A549 (cell line): ENCODE measurements around the gene LDLRAD4. TPM values are rescaled to one million over a fixed set of nuclear protein-coding genes. Genes with fewer than 3 reads are reported as not detected.

ENCODE experiments used
- ATAC-seq, 2 experiments: fragments of 200-7000 bp in 1 of 2; fragments of >200 bp in 1 of 2; cut with Nextera tagmentation in 1 of 2; cut with Tn5 transposase in 1 of 2; 3 replicates each; pipeline versions ENCODE4 v1.8.0 to v1.9.1; 2018 to 2020; ENCODE audit warnings: mild to moderate bottlenecking in 1 of 2, moderate library complexity in 1 of 2
- CTCF ChIA-PET: fragments of 300-600 bp; sonication (Branson Sonifier 250); formaldehyde crosslinking; extraction: SDS; loops from one replicate; lab custom pipeline; 2021; ENCODE audit warnings: antibody characterized with exemption, inconsistent platforms; lab: Yijun Ruan, JAX
- POLR2A ChIA-PET: fragments of 350-600 bp; formaldehyde crosslinking; extraction: SDS; loops from one replicate; lab custom pipeline; 2021; ENCODE audit warnings: antibody characterized with exemption, inconsistent platforms; lab: Yijun Ruan, JAX
- DNase-seq, 2 experiments: peaks; one replicate each; pipeline versions ENCODE4 v3.0.0 to v3.0.0-alpha.2; 2011 to 2016; ENCODE audit warnings: low read depth in 1 of 2, low spot score in 1 of 2
- FAIRE-seq: peaks from 2 replicates; lab custom pipeline; 2011; peaks lifted over from hg19 to GRCh38; lab: Jason Lieb, UNC
- H3K27ac ChIP-seq, 2 experiments: fragments of >200 bp; sonication (Bioruptor Twin); formaldehyde crosslinking; 3 replicates each; pipeline ENCODE4 v1.5.1; 2016 to 2017
- H3K4me1 ChIP-seq: fragments of >200 bp; sonication (Bioruptor Twin); formaldehyde crosslinking; 3 replicates; pipeline ENCODE4 v1.6.1; 2016
- H3K4me2 ChIP-seq: fragments of >200 bp; sonication (Bioruptor Twin); formaldehyde crosslinking; 3 replicates; pipeline ENCODE4 v1.6.1; 2016
- H3K4me3 ChIP-seq: fragments of >200 bp; sonication (Bioruptor Twin); formaldehyde crosslinking; 3 replicates; pipeline ENCODE4 v1.5.1; 2016
- H3K9me3 ChIP-seq: fragments of >200 bp; sonication (Bioruptor Twin); formaldehyde crosslinking; 3 replicates; pipeline ENCODE4 v1.6.1; 2016
- CBX2 ChIP-seq: fragments of 200-600 bp; sonication (generic); IDR thresholded peaks from 2 replicates; pipeline ENCODE4 v1.6.1; 2016; ENCODE audit warnings: low read depth, mild to moderate bottlenecking, borderline replicate concordance
- CBX8 ChIP-seq: fragments of 200-600 bp; sonication (generic); IDR thresholded peaks from 2 replicates; pipeline ENCODE4 v1.6.1; 2016
- CEBPB ChIP-seq, 2 experiments: fragments of >200 bp in 1 of 2; sonication (Bioruptor Twin) in 1 of 2; formaldehyde crosslinking in 1 of 2; IDR thresholded peaks; 2 replicates each; pipeline ENCODE4 v1.6.1; 2012 to 2016
- ESRRA ChIP-seq: fragments of 150-350 bp; IDR thresholded peaks from 2 replicates; pipeline ENCODE4 v1.6.1; 2014; ENCODE audit warnings: mild to moderate bottlenecking, low read length, borderline replicate concordance
- FOSB ChIP-seq: fragments of 250-450 bp; sonication (Bioruptor Pico); IDR thresholded peaks from 2 replicates; pipeline ENCODE4 v1.5.0; 2020; ENCODE audit warnings: mild to moderate bottlenecking, moderate library complexity
- FOSL2 ChIP-seq, 2 experiments: fragments of 450-650 bp in 1 of 2; fragments of >200 bp in 1 of 2; sonication (Bioruptor Twin) in 1 of 2; formaldehyde crosslinking; IDR thresholded peaks; 2 replicates each; pipeline versions ENCODE4 v1.5.0 to v1.6.1; 2016 to 2020; ENCODE audit warnings: mild to moderate bottlenecking in 1 of 2, moderate library complexity in 1 of 2
- FOXS1 ChIP-seq: fragments of 250-450 bp; sonication (Bioruptor Pico); IDR thresholded peaks from 2 replicates; pipeline ENCODE4 v1.5.0; 2020; ENCODE audit warnings: mild to moderate bottlenecking, moderate library complexity
- JUNB ChIP-seq: fragments of >200 bp; sonication (Bioruptor Twin); formaldehyde crosslinking; IDR thresholded peaks from 2 replicates; pipeline ENCODE4 v1.6.1; 2016
- MAFK ChIP-seq: fragments of 450-650 bp; IDR thresholded peaks from 2 replicates; pipeline ENCODE4 v1.6.1; 2014; ENCODE audit not compliant: partially characterized antibody
- MYC ChIP-seq: IDR thresholded peaks from 2 replicates; pipeline ENCODE4 v1.6.1; 2012; ENCODE audit warnings: mild to moderate bottlenecking, inconsistent platforms, low read length, improper control_type of control experiment, borderline replicate concordance
- NFE2L2 ChIP-seq: fragments of 150-350 bp; conservative IDR thresholded peaks from 2 replicates; pipeline ENCODE4 v1.6.1; 2014; ENCODE audit warnings: low read length
- NPAS2 ChIP-seq: fragments of 250-450 bp; sonication (Bioruptor Pico); IDR thresholded peaks from 2 replicates; pipeline ENCODE4 v1.8.0; 2022; ENCODE audit warnings: mild to moderate bottlenecking, moderate library complexity, borderline replicate concordance
- PHF8 ChIP-seq: fragments of 200-600 bp; sonication (generic); IDR thresholded peaks from 2 replicates; pipeline ENCODE4 v1.6.1; 2016; ENCODE audit warnings: low read depth, mild to moderate bottlenecking, antibody characterized with exemption, moderate library complexity, borderline replicate concordance
- POLR2A ChIP-seq: IDR thresholded peaks from 2 replicates; pipeline ENCODE4 v1.6.1; 2012; ENCODE audit warnings: mild to moderate bottlenecking, low read length
- RAD21 ChIP-seq, 2 experiments: fragments of >200 bp in 1 of 2; sonication (Bioruptor Twin) in 1 of 2; formaldehyde crosslinking in 1 of 2; IDR thresholded peaks in 1 of 2; conservative IDR thresholded peaks in 1 of 2; 2 replicates in 1 of 2; 3 replicates in 1 of 2; pipeline ENCODE4 v1.6.1; 2012 to 2018; ENCODE audit warnings: inconsistent platforms in 1 of 2
- RARB ChIP-seq: fragments of 250-450 bp; sonication (Bioruptor Pico); IDR thresholded peaks from 2 replicates; pipeline ENCODE4 v1.8.0; 2021; ENCODE audit warnings: mild to moderate bottlenecking, moderate library complexity
- RCOR1 ChIP-seq: fragments of 150-350 bp; IDR thresholded peaks from 2 replicates; pipeline ENCODE4 v1.6.1; 2014; ENCODE audit warnings: antibody characterized with exemption, low read length, low read depth
- RFX5 ChIP-seq: fragments of 450-650 bp; IDR thresholded peaks from 2 replicates; pipeline ENCODE4 v1.7.1; 2014; ENCODE audit warnings: antibody characterized with exemption, mild to moderate bottlenecking, moderate library complexity
- RNF2 ChIP-seq: fragments of 200-600 bp; sonication (generic); IDR thresholded peaks from 2 replicates; pipeline ENCODE4 v1.6.1; 2016; ENCODE audit warnings: low read depth, mild to moderate bottlenecking, antibody characterized with exemption, moderate library complexity, borderline replicate concordance
- TFCP2L1 ChIP-seq: fragments of 250-450 bp; sonication (Bioruptor Pico); IDR thresholded peaks from 2 replicates; pipeline ENCODE4 v1.5.0; 2021; ENCODE audit warnings: mild to moderate bottlenecking
- WGBS: methylation state at CpG from one replicate; pipeline ENCODE4 v1.1.6; 2017; ENCODE audit errors: missing lambda C conversion rate; 5-methylcytosine and 5-hydroxymethylcytosine counted together
- polyA plus RNA-seq, 4 experiments: library from polyadenylated mRNA; depleted of rRNA in 3 of 4; stranded (reverse); fragments of >200 nt; fragmentation: RNase III in 1 of 4; extraction: RNeasy Plus Mini Kit Qiagen cat#74134 plus additional on column Dnase treatment in 1 of 4; gene quantifications; 2 replicates in 3 of 4; 3 replicates in 1 of 4; pipeline ENCODE4 v1.2.3, GENCODE V29; 2011 to 2017
- TF ChIP-seq, protein P1 (sequence below): fragments of 150-350 bp; IDR thresholded peaks from 2 replicates; pipeline ENCODE4 v1.6.1; 2014; ENCODE audit warnings: low read depth, mild to moderate bottlenecking, low read length
- TF ChIP-seq, protein P2 (sequence below): fragments of 250-450 bp; sonication (Bioruptor Pico); IDR thresholded peaks from 2 replicates; pipeline ENCODE4 v1.5.0; 2020; ENCODE audit warnings: low read depth, mild to moderate bottlenecking, moderate library complexity
- TF ChIP-seq, protein P3 (sequence below): fragments of >200 bp; sonication (Bioruptor Twin); formaldehyde crosslinking; IDR thresholded peaks from 3 replicates; pipeline ENCODE4 v1.6.1; 2016

LDLRAD4 gene
- polyA plus RNA-seq, 2 of the 4 experiments (the other 2 are of a cell fraction): 5.2 to 7.6 TPM

DNA sequence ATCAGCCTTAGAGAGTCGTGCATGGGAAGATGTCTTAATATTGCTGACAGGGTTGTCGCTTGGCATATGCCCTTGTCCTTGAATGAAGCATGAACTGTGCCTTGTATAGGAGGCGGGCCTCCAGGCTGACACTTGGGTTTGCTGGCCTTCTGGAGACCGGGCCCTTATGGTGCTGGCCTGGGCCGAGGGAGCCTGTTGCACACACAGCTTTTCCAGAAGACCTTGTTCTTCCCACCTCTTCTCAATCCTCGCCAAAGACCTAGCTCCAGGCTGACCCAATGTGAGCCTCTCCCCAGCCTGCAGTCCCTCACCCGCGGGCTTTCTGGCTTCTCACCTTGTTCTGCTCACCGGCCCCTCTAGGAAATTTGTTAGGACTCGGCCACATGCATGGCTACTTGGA, 308.7 kb downstream of the LDLRAD4 start:
- Histone ChIP-seq H3K27ac (no peak overlapping the region), H3K4me2 (no peak overlapping the region), H3K4me1 (no peaks in the 10 kb centered on the region), H3K9me3 (no peaks in the 10 kb centered on the region), H3K4me3 (no peak overlapping the region)
- no peak for ATAC-seq
- TF ChIP-seq CBX8 (no peak), MYC (no peak), PHF8 (no peak), FOSB (no peak), RARB (no peak), JUNB (no peak), NFE2L2 (no peak), RCOR1 (no peak), FOXS1 (no peak), NPAS2 (CRISPR knock-in tag) (no peak), CBX2 (no peak), CEBPB (IDR thresholded peaks at IDR 0.05) (no peak), ESRRA (no peak)
- TF ChIP-seq, protein P1, sequence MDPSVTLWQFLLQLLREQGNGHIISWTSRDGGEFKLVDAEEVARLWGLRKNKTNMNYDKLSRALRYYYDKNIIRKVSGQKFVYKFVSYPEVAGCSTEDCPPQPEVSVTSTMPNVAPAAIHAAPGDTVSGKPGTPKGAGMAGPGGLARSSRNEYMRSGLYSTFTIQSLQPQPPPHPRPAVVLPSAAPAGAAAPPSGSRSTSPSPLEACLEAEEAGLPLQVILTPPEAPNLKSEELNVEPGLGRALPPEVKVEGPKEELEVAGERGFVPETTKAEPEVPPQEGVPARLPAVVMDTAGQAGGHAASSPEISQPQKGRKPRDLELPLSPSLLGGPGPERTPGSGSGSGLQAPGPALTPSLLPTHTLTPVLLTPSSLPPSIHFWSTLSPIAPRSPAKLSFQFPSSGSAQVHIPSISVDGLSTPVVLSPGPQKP: no peak
- 81% methylated on average over 10 of the region's 10 CpGs for WGBS
- FAIRE-seq: no peak
- ChIA-PET CTCF (interaction anchor here (1.5 kb wide), 1 partner anchor 16 kb away, joined by 3 read pairs; no protein-coding TSS in a partner anchor), POLR2A (no interaction called here)
- no peak for DNase-seq

DNA sequence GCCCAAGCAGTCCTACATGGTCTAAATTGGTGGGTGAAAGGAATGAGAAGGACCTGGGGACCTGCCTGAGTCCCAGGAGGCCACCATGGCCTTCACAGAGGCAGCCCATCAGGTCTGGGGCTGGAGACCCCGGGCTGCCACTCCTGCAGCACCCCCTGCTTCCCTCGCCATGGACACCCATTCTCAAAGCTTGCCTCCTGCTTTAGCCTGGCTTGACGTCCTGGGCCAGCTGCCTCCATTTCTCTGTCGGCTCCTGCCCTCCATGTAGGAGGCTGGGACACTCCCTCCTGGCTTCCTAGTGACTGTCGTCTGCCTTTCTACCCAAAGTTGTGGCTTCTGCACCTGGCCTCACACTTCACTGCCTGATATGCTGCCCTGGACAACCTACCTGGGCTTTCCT, 309.2 kb downstream of the LDLRAD4 start:
- H3K4me2 ChIP-seq: no peak overlapping the region
- DNase-seq (no peak), ATAC-seq (no peak), FAIRE-seq (no peak)
- H3K4me3 ChIP-seq: no peak overlapping the region
- H3K9me3 ChIP-seq: no peaks in the 10 kb centered on the region
- TF ChIP-seq, protein P2, sequence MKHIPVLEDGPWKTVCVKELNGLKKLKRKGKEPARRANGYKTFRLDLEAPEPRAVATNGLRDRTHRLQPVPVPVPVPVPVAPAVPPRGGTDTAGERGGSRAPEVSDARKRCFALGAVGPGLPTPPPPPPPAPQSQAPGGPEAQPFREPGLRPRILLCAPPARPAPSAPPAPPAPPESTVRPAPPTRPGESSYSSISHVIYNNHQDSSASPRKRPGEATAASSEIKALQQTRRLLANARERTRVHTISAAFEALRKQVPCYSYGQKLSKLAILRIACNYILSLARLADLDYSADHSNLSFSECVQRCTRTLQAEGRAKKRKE (CRISPR knock-in tag): no peak
- TF ChIP-seq MAFK (no peak), POLR2A (no peak), TFCP2L1 (no peak), FOSB (no peak), MYC (no peak), JUNB (no peak), RNF2 (no peak), NPAS2 (CRISPR knock-in tag) (no peak), RAD21 (conservative IDR thresholded peaks at IDR 0.05 in 1 of 2, IDR thresholded peaks at IDR 0.05 in 1 of 2) (no peak), FOXS1 (no peak), RFX5 (no peak), FOSL2 (IDR thresholded peaks at IDR 0.05) (no peak), FOSL2 (CRISPR knock-in tag; IDR thresholded peaks at IDR 0.05) (no peak)
- TF ChIP-seq, protein P3, sequence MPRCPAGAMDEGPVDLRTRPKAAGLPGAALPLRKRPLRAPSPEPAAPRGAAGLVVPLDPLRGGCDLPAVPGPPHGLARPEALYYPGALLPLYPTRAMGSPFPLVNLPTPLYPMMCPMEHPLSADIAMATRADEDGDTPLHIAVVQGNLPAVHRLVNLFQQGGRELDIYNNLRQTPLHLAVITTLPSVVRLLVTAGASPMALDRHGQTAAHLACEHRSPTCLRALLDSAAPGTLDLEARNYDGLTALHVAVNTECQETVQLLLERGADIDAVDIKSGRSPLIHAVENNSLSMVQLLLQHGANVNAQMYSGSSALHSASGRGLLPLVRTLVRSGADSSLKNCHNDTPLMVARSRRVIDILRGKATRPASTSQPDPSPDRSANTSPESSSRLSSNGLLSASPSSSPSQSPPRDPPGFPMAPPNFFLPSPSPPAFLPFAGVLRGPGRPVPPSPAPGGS: no peak
- POLR2A ChIA-PET: no interaction called here
- WGBS: 66% methylated on average over 5 of the region's 5 CpGs
- CTCF ChIA-PET: interaction anchor here (1.5 to 2.4 kb wide), 2 partner anchors 16 to 311 kb away, joined by 3 to 15 read pairs; no protein-coding TSS in a partner anchor
- no peak overlapping the region for H3K27ac ChIP-seq
- H3K4me1 ChIP-seq: no peaks in the 10 kb centered on the region
